Measurements from ENCODE around the gene AKR7A2. TPM values are rescaled to one million over a fixed set of nuclear protein-coding genes. Genes with fewer than 3 reads are reported as not detected.

The AKR7A2 gene
- total RNA-seq, 1 experiment from 2014 or later, result 142 TPM

Other genes starting within 250 kb of the AKR7A2 start
- gene UBR4, start 101.9 kb downstream of the AKR7A2 start, total RNA-seq (2014; rRNA removed; shearing (Covaris generic)), result 66.0 and 74.7 TPM in 2 replicates
- gene EMC1, start 60.6 kb downstream of the AKR7A2 start, total RNA-seq (2014; rRNA removed; shearing (Covaris generic)), result 63.9 and 65.0 TPM in 2 replicates
- gene MRTO4, start 60.3 kb downstream of the AKR7A2 start, total RNA-seq (2014; rRNA removed; shearing (Covaris generic)), result 100 and 101 TPM in 2 replicates
- not detected in 2 replicates for gene AKR7A3, start 23.4 kb downstream of the AKR7A2 start, total RNA-seq (2014; rRNA removed; shearing (Covaris generic))
- gene SLC66A1, start 182 bp upstream of the AKR7A2 start, total RNA-seq (2014; rRNA removed; shearing (Covaris generic)), result 49.6 and 55.1 TPM in 2 replicates
- 342 and 345 TPM in 2 replicates for gene CAPZB, start 173.4 kb upstream of the AKR7A2 start, total RNA-seq (2014; rRNA removed; shearing (Covaris generic))